K562 (cell line): ENCODE data around the gene PRIM1. TPM values are rescaled to one million over a fixed set of nuclear protein-coding genes. Genes with fewer than 3 reads are reported as not detected.
"Not testable (repeated sequence)": the region's sequence is repeated elsewhere in the genome, so short reads cannot be mapped to it uniquely, and the experiment has no call there.

ENCODE experiments used
- ATAC-seq: fragments of 200-7000 bp; cut with Tn5 transposase; 3 replicates; pipeline ENCODE4 v1.9.1; 2020; ENCODE audit warnings: moderate library complexity
- BruUV-seq: library from RNA; stranded (reverse); fragments of 400-500 nt; replicated peaks from 2 replicates; lab custom pipeline; 2021; lab: Mats Ljungman, UMichigan
- CTCF ChIA-PET: fragments of 300-600 bp; formaldehyde crosslinking; extraction: SDS; loops from one replicate; lab custom pipeline; 2021; ENCODE audit warnings: low intra/inter-chr PET ratio; lab: Yijun Ruan, JAX
- POLR2A ChIA-PET: fragments of 300-600, 350-650 bp; sonication (Branson Sonifier 250); formaldehyde crosslinking; extraction: SDS; loops from one replicate; lab custom pipeline; 2021; ENCODE audit warnings: antibody characterized with exemption, inconsistent platforms; lab: Yijun Ruan, JAX
- DNase-seq, 4 experiments: peaks; one replicate each; pipeline versions ENCODE4 v3.0.0 to v3.0.0-alpha.2; 2011 to 2018; ENCODE audit warnings: low spot score in 3 of 4, mixed read lengths in 3 of 4; ENCODE audit errors: extremely low read depth in 1 of 4
- FAIRE-seq: peaks from 2 replicates; lab custom pipeline; 2011; peaks lifted over from hg19 to GRCh38; lab: Jason Lieb, UNC
- H2AFZ ChIP-seq: 2 replicates; pipeline ENCODE4 v1.6.0; 2011; ENCODE audit warnings: low read depth, low read length, control low read depth, inconsistent platforms
- H3K27ac ChIP-seq: fragments of 200-600 bp; 3 replicates; pipeline ENCODE4 v1.8.0; 2011; ENCODE audit warnings: low read depth, mild to moderate bottlenecking, control low read depth, inconsistent platforms, low read length, moderate library complexity, mixed read lengths; ENCODE audit errors: extremely low read depth
- H3K27me3 ChIP-seq, 2 experiments: fragments of 300-600 bp in 1 of 2; 2 replicates in 1 of 2; 3 replicates in 1 of 2; pipeline versions ENCODE4 v1.6.0 to v1.8.0; 2011; ENCODE audit warnings: inconsistent platforms in 2 of 2, low read length in 2 of 2, mild to moderate bottlenecking in 1 of 2, mixed read lengths in 1 of 2, moderate library complexity in 1 of 2; ENCODE audit not compliant: control insufficient read depth in 2 of 2, insufficient read depth in 2 of 2
- H3K36me3 ChIP-seq: fragments of 300-600 bp; 3 replicates; pipeline ENCODE4 v1.8.0; 2011; ENCODE audit warnings: mild to moderate bottlenecking, low read length, inconsistent platforms; ENCODE audit not compliant: control insufficient read depth, insufficient read depth
- H3K4me1 ChIP-seq, 2 experiments: fragments of 200-600 bp in 1 of 2; replicated peaks in 1 of 2; 2 replicates in 1 of 2; 3 replicates in 1 of 2; pipeline versions ENCODE4 v1.5.1 to v1.8.0; 2011; ENCODE audit warnings: inconsistent platforms in 2 of 2, low read length in 2 of 2, mild to moderate bottlenecking in 1 of 2, mixed read lengths in 1 of 2, moderate library complexity in 1 of 2; ENCODE audit not compliant: control insufficient read depth in 2 of 2, insufficient read depth in 2 of 2
- H3K4me2 ChIP-seq: 2 replicates; pipeline ENCODE4 v1.6.1; 2011; ENCODE audit warnings: low read length, control low read depth, inconsistent platforms, mixed read lengths; ENCODE audit not compliant: insufficient read depth
- H3K4me3 ChIP-seq: fragments of 200-600 bp; sonication (generic), shearing (Covaris generic); 2 replicates; pipeline ENCODE4 v1.5.1; 2016; ENCODE audit warnings: control low read depth, inconsistent platforms
- H3K79me2 ChIP-seq: fragments of 200-600 bp; 3 replicates; pipeline ENCODE4 v1.8.0; 2011; ENCODE audit warnings: low read length, inconsistent platforms; ENCODE audit not compliant: control insufficient read depth, insufficient read depth
- H3K9ac ChIP-seq, 2 experiments: 2 replicates each; pipeline versions ENCODE4 v1.6.0 to v1.6.1; 2011; ENCODE audit warnings: low read depth in 2 of 2, low read length in 2 of 2, control low read depth in 1 of 2, inconsistent platforms in 1 of 2, mild to moderate bottlenecking in 1 of 2, mixed read lengths in 1 of 2; ENCODE audit not compliant: insufficient read depth in 1 of 2
- H3K9me1 ChIP-seq: one replicate; pipeline ENCODE4 v1.6.0; 2011; ENCODE audit warnings: inconsistent platforms, mild to moderate bottlenecking, low read length, moderate library complexity; ENCODE audit not compliant: control insufficient read depth, insufficient read depth
- H3K9me3 ChIP-seq: replicated peaks from 2 replicates; pipeline ENCODE4 v1.5.1; 2011; ENCODE audit warnings: low read depth, low read length, inconsistent platforms; ENCODE audit not compliant: control insufficient read depth, insufficient read depth
- H4K20me1 ChIP-seq: replicated peaks from 2 replicates; pipeline ENCODE4 v1.6.1; 2011; ENCODE audit warnings: low read length, inconsistent platforms, mixed read lengths; ENCODE audit not compliant: control insufficient read depth, insufficient read depth
- CEBPB ChIP-seq: fragments of 450-650 bp; IDR thresholded peaks from 2 replicates; pipeline ENCODE4 v1.6.1; 2016; ENCODE audit warnings: missing genetic modification characterization, missing compliant biosample characterization
- IFI16 ChIP-seq: fragments of 250-450 bp; sonication (Bioruptor Pico); IDR thresholded peaks from 2 replicates; pipeline ENCODE4 v2.1.2; 2022; ENCODE audit warnings: mild to moderate bottlenecking, inconsistent platforms
- MIER1 ChIP-seq: fragments of 450-650 bp; IDR thresholded peaks from 2 replicates; pipeline ENCODE4 v1.6.1; 2016; ENCODE audit warnings: antibody characterized with exemption, mild to moderate bottlenecking, low read depth
- RCOR1 ChIP-seq, 2 experiments: IDR thresholded peaks; 2 replicates each; pipeline ENCODE4 v1.6.1; 2012; ENCODE audit warnings: low read depth in 2 of 2, low read length in 2 of 2, borderline replicate concordance in 1 of 2, improper control_type of control experiment in 1 of 2
- TRIM24 ChIP-seq, 2 experiments: fragments of 450-650 bp; IDR thresholded peaks; 2 replicates each; pipeline ENCODE4 v1.6.1; 2016
- YY1 ChIP-seq, 3 experiments: IDR thresholded peaks; 2 replicates each; pipeline ENCODE4 v1.6.1; 2011; ENCODE audit warnings: low read length in 2 of 3, mild to moderate bottlenecking in 2 of 3, moderate library complexity in 2 of 3, borderline replicate concordance in 1 of 3, control low read depth in 1 of 3, low read depth in 1 of 3; ENCODE audit not compliant: insufficient read depth in 3 of 3, insufficient replicate concordance in 2 of 3, control insufficient read depth in 1 of 3, insufficient read length in 1 of 3; ENCODE audit errors: extremely low read depth in 1 of 3
- ZNF778 ChIP-seq: fragments of 450-650 bp; formaldehyde crosslinking; IDR thresholded peaks from 2 replicates; pipeline ENCODE4 v1.4.0; 2020; ENCODE audit warnings: mild to moderate bottlenecking, moderate library complexity
- WGBS: fragments of 100-300 bp; shearing (Covaris generic); methylation state at CpG from one replicate; pipeline ENCODE4 v1.1.6; 2016; ENCODE audit warnings: low coverage, mixed read lengths; ENCODE audit not compliant: insufficient coverage; ENCODE audit errors: missing lambda C conversion rate; 5-methylcytosine and 5-hydroxymethylcytosine counted together
- in situ Hi-C: fragments of 300-500 bp; cut with MboI; formaldehyde crosslinking; loops from 4 replicates; pipeline ENCODE4 v1.15.0; 2018; ENCODE audit warnings: inconsistent platforms, mixed read lengths
- intact Hi-C: fragments of 100-400 bp; cut with micrococcal nuclease; formaldehyde crosslinking; loops from 2 replicates; pipeline ENCODE4 v1.14.2; 2022
- polyA plus RNA-seq, 8 experiments: library from polyadenylated mRNA; depleted of rRNA in 4 of 8; stranded (reverse) in 5 of 8; unstranded in 3 of 8; fragments of >200 nt; fragmentation: Nextera tagmentation in 2 of 8; fragmentation: Illumina TruSeq in 1 of 8; extraction: Ambion mirVana in 2 of 8; extraction: Trizol in 1 of 8; gene quantifications; 2 replicates each; pipeline versions ENCODE4 v1.2.1 to v1.2.3, GENCODE V29; 2011 to 2014; ENCODE audit warnings: inconsistent platforms in 1 of 8, missing spikeins in 1 of 8
- total RNA-seq, 7 experiments: library from RNA; depleted of rRNA in 6 of 7; stranded (reverse); fragments of >200 nt in 6 of 7; fragmentation: Illumina TruSeq in 2 of 7; extraction: Trizol in 2 of 7; gene quantifications; 2 replicates each; pipeline versions ENCODE4 v1.2.1 to v1.2.3, GENCODE V29; 2011 to 2021; ENCODE audit warnings: low replicate concordance in 1 of 7
- TF ChIP-seq, protein P1 (sequence below), 2 experiments: fragments of 450-650 bp in 1 of 2; sonication (generic) in 1 of 2; formaldehyde crosslinking in 1 of 2; IDR thresholded peaks in 1 of 2; conservative IDR thresholded peaks in 1 of 2; 2 replicates each; pipeline versions ENCODE4 v1.6.1 to v1.8.1; 2016 to 2023; ENCODE audit warnings: mild to moderate bottlenecking in 2 of 2, moderate library complexity in 2 of 2, inconsistent platforms in 1 of 2, missing genetic modification reagents in 1 of 2
- TF ChIP-seq, protein P2 (sequence below): fragments of 450-650 bp; IDR thresholded peaks from 2 replicates; pipeline ENCODE4 v1.6.1; 2018; ENCODE audit warnings: mild to moderate bottlenecking, low read depth; ENCODE audit not compliant: partially characterized antibody

The PRIM1 gene
- total and polyA plus RNA-seq, 9 of the 15 experiments (the other 6 are each of a cell fraction or from before 2014, with no cell fraction given) = 67.2 to 179 (median 140) TPM

DNA sequence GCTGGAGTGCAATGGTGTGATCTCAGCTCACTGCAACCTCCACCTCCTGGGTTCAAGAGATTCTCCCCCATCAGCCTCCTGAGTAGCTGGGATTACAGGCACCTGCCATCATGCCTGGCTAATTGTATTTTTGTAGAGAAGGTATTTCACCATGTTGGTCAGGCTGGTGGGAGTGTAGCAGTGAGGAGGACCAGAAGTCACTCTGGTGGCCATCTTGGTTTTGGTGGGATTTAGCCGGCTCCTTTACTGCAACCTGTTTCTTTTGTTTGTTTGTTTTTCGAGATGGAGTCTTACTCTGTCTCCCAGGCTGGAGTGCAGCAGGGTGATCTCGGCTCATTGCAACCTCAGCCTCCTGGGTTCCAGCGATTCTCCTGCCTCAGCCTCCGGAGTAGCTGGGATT is 47.6 kb downstream of the PRIM1 start:
- H3K4me2 ChIP-seq, intact Hi-C loops, H3K9me3 ChIP-seq, H3K9ac ChIP-seq, H3K79me2 ChIP-seq, H3K4me3 ChIP-seq, H3K27me3 ChIP-seq, DNase-seq, H3K27ac ChIP-seq, H3K36me3 ChIP-seq, CTCF ChIA-PET, FAIRE-seq, H3K9me1 ChIP-seq, in situ Hi-C loops, H4K20me1 ChIP-seq, BruUV-seq: not testable (repeated sequence)
- H2AFZ ChIP-seq = peak overlapping the region; percentile 55; the same call in 1 of the 2 replicates
- POLR2A ChIA-PET = interaction anchor here (0.6 to 2.2 kb wide), 5 partner anchors 9 to 502 kb away, joined by 3 to 7 read pairs (median 6); partner anchors contain the start of genes NACA and PTGES3
- 49% methylated on average over 5 of the region's 5 CpGs for WGBS
- ATAC-seq = 0 out of 3 replicates have a peak, but pooled peaks have one; percentile 8
- TF ChIP-seq YY1 (IDR thresholded peaks at IDR 0.05; ENCODE audit: borderline replicate concordance in 1 of 3, control insufficient read depth in 1 of 3, extremely low read depth in 1 of 3, insufficient read depth in 3 of 3, insufficient read length in 1 of 3, insufficient replicate concordance in 2 of 3, low read depth in 1 of 3, low read length in 2 of 3) = peak in 2 of 3 experiments; percentile 25 to 82
- peaks cover 3 to 11% of the 10 kb centered on the region in 2 experiments; a peak in 3 of 5 replicates for H3K4me1 ChIP-seq

DNA sequence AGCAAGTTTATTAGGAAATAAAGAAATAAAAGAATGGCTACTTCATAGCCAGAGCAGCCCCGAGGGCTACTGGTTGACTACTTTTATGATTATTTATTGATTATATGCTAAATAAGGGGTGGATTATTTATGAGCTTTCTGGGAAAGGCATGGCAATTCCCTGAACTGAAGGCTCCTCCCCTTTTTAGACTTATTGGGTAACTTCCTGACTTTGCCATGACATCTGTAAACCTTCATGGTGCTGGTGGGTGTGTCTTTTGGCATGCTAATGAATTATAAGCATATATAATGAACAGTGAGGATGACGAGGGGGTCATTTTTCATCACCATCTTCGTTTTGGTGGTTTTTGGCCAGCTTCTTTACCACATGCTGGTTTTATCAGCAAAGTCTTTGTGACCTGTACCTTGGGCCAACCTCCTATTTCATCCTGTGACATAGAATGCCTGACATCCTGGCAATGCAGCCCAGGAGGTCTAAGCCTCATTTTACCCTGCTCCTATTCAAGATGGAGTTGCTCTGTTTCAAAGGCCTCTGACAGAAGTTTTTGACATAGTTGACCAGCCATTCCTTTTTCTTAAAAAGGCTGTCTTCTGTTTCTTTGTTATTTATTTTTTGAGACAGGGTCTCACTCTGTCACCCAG is 53.0 kb downstream of the PRIM1 start:
- no peaks in the 10 kb centered on the region for H3K79me2 ChIP-seq
- H3K9me3 ChIP-seq = no peaks in the 10 kb centered on the region
- ATAC-seq (peak; percentile 79), FAIRE-seq (peak; percentile 93), DNase-seq (peak in 2 of 4 experiments; percentile 58 to 81)
- in situ Hi-C loops = no loop called here
- H3K36me3 ChIP-seq = no peaks in the 10 kb centered on the region
- no peaks in the 10 kb centered on the region for H4K20me1 ChIP-seq
- peak overlapping the region in 1 of 2 experiments; percentile 53; a peak in 2 of 4 replicates for H3K9ac ChIP-seq
- POLR2A ChIA-PET = interaction anchor here (0.8 to 2.7 kb wide), 5 partner anchors 8 to 14 kb away, joined by 3 to 13 read pairs (median 9); partner anchors contain the start of gene PTGES3
- no peaks in the 10 kb centered on the region for H3K27me3 ChIP-seq
- peak overlapping the region; percentile 88 for H2AFZ ChIP-seq
- peaks cover 28 to 35% of the 10 kb centered on the region in 2 experiments for H3K4me1 ChIP-seq
- H3K4me3 ChIP-seq = no peak overlapping the region
- CTCF ChIA-PET = no interaction called here
- H3K27ac ChIP-seq = peak overlapping the region; percentile 80
- BruUV-seq = TSS peak; percentile 99
- intact Hi-C loops = loop anchor here (1.0 kb wide), 1 partner anchor 11 kb away; the partner anchor contains the start of gene PTGES3
- no peaks in the 10 kb centered on the region for H3K9me1 ChIP-seq
- H3K4me2 ChIP-seq = peak overlapping the region; percentile 50
- WGBS = 1% methylated on average over 3 of the region's 3 CpGs
- no peak for TF ChIP-seq MIER1
- peak in 1 of 2 experiments; percentile 12; a peak in 1 of 4 replicates for TF ChIP-seq TRIM24 (IDR thresholded peaks at IDR 0.05)
- no peak for TF ChIP-seq RCOR1 (IDR thresholded peaks at IDR 0.05; ENCODE audit: borderline replicate concordance in 1 of 2, low read depth in 2 of 2, low read length in 2 of 2)
- TF ChIP-seq, protein P1, sequence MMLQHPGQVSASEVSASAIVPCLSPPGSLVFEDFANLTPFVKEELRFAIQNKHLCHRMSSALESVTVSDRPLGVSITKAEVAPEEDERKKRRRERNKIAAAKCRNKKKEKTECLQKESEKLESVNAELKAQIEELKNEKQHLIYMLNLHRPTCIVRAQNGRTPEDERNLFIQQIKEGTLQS (IDR thresholded peaks at IDR 0.05) = 0 out of 2 replicates have a peak, but pooled peaks have one; percentile 30
- TF ChIP-seq, protein P1 (CRISPR knock-in tag; conservative IDR thresholded peaks at IDR 0.05) = no peak
- TF ChIP-seq YY1 (IDR thresholded peaks at IDR 0.05; ENCODE audit: borderline replicate concordance in 1 of 3, control insufficient read depth in 1 of 3, extremely low read depth in 1 of 3, insufficient read depth in 3 of 3, insufficient read length in 1 of 3, insufficient replicate concordance in 2 of 3, low read depth in 1 of 3, low read length in 2 of 3) = peak in 1 of 3 experiments; percentile 14
- peak; percentile 94 for TF ChIP-seq CEBPB (tag)
- TF ChIP-seq ZNF778 (CRISPR knock-in tag) = no peak
- TF ChIP-seq IFI16 (CRISPR knock-in tag) = no peak
- TF ChIP-seq, protein P2, sequence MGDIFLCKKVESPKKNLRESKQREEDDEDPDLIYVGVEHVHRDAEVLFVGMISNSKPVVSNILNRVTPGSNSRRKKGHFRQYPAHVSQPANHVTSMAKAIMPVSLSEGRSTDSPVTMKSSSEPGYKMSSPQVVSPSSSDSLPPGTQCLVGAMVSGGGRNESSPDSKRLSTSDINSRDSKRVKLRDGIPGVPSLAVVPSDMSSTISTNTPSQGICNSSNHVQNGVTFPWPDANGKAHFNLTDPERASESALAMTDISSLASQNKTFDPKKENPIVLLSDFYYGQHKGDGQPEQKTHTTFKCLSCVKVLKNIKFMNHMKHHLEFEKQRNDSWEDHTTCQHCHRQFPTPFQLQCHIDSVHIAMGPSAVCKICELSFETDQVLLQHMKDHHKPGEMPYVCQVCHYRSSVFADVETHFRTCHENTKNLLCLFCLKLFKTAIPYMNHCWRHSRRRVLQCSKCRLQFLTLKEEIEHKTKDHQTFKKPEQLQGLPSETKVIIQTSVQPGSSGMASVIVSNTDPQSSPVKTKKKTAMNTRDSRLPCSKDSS = no peak
